ENCODE measurements around the gene GLP2R. TPM values are rescaled to one million over a fixed set of nuclear protein-coding genes. Genes with fewer than 3 reads are reported as not detected.

The GLP2R gene
- polyA plus RNA-seq, 1 of the 3 experiments (the other 2 are of a cell fraction), result not detected

GRCh38 chr17:9926150-9926804 is 100.6 kb downstream of the GLP2R start:
- no peak overlapping the region for H3K9ac ChIP-seq
- no peaks in the 10 kb centered on the region for H4K20me1 ChIP-seq (ENCODE audit: insufficient read depth)
- H3K36me3 ChIP-seq (replicated peaks in 1 of 2; ENCODE audit: control insufficient read depth in 1 of 2, insufficient read depth in 2 of 2, low read length in 1 of 2), result no peaks in the 10 kb centered on the region
- no peaks in the 10 kb centered on the region for H3K9me3 ChIP-seq
- no peaks in the 10 kb centered on the region for H3K4me1 ChIP-seq (ENCODE audit: control insufficient read depth in 1 of 2, insufficient read depth in 2 of 2, low read depth in 1 of 2, low read length in 1 of 2)
- ChIA-PET CTCF (interaction anchor here (1.0 to 6.0 kb wide), 6 partner anchors 9 to 690 kb away, joined by 3 to 67 read pairs (median 12); partner anchors contain the start of gene RCVRN), POLR2A (no interaction called here)
- TF ChIP-seq MXI1 (IDR thresholded peaks at IDR 0.05; ENCODE audit: low read depth, low read length) (no peak), PBX3 (IDR thresholded peaks at IDR 0.05) (no peak), MEF2A (IDR thresholded peaks at IDR 0.05; ENCODE audit: borderline replicate concordance, low read depth) (no peak), TAF1 (IDR thresholded peaks at IDR 0.05; ENCODE audit: borderline replicate concordance, low read depth, low read length) (no peak), RFX5 (IDR thresholded peaks at IDR 0.05; ENCODE audit: low read length) (no peak)
- H2AFZ ChIP-seq (ENCODE audit: low read depth), result no peak overlapping the region
- no peak overlapping the region for H3K4me3 ChIP-seq (ENCODE audit: low read depth in 2 of 2, low read length in 1 of 2)
- H3F3A ChIP-seq (replicated peaks; ENCODE audit: insufficient read depth), result no peaks in the 10 kb centered on the region
- WGBS (ENCODE audit: low lambda C conversion rate), result 41% methylated on average over 12 of the region's 21 CpGs
- no peak overlapping the region for H3K27ac ChIP-seq (ENCODE audit: low read depth in 2 of 2, low read length in 1 of 2)
- peaks cover 23% of the 10 kb centered on the region; the same call in 1 of the 2 replicates for H3K27me3 ChIP-seq (ENCODE audit: insufficient read depth)
- no peak for DNase-seq
- H3K9me2 ChIP-seq, result no peaks in the 10 kb centered on the region
- H3K79me2 ChIP-seq (ENCODE audit: insufficient read depth), result no peaks in the 10 kb centered on the region
- no peak overlapping the region for H3K4me2 ChIP-seq

GRCh38 chr17:9928601-9929333 is 103.0 kb downstream of the GLP2R start:
- H3F3A ChIP-seq (replicated peaks; ENCODE audit: insufficient read depth), result no peaks in the 10 kb centered on the region
- no peak overlapping the region for H2AFZ ChIP-seq (ENCODE audit: low read depth)
- CTCF ChIA-PET, result interaction anchor here (0.6 to 6.0 kb wide), 14 partner anchors 8 to 688 kb away, joined by 3 to 67 read pairs (median 4); no protein-coding TSS in a partner anchor
- TF ChIP-seq CTCF (IDR thresholded peaks at IDR 0.05) (peak; percentile 60), RXRA (IDR thresholded peaks at IDR 0.05; ENCODE audit: borderline replicate concordance, low read depth) (no peak), SMC3 (IDR thresholded peaks at IDR 0.05; ENCODE audit: low read depth, low read length) (0 out of 2 replicates have a peak, but pooled peaks have one; percentile 18), RAD21 (IDR thresholded peaks at IDR 0.05; ENCODE audit: low read length) (peak; percentile 42), USF1 (IDR thresholded peaks at IDR 0.05; ENCODE audit: borderline replicate concordance, low read depth) (no peak)
- H3K4me1 ChIP-seq (ENCODE audit: control insufficient read depth in 1 of 2, insufficient read depth in 2 of 2, low read depth in 1 of 2, low read length in 1 of 2), result no peaks in the 10 kb centered on the region
- no peaks in the 10 kb centered on the region for H3K9me2 ChIP-seq
- H3K4me3 ChIP-seq (ENCODE audit: low read depth in 2 of 2, low read length in 1 of 2), result no peak overlapping the region
- H3K9ac ChIP-seq, result no peak overlapping the region
- DNase-seq, result peak; percentile 58
- POLR2A ChIA-PET, result no interaction called here
- no peaks in the 10 kb centered on the region for H3K36me3 ChIP-seq (replicated peaks in 1 of 2; ENCODE audit: control insufficient read depth in 1 of 2, insufficient read depth in 2 of 2, low read length in 1 of 2)
- no peaks in the 10 kb centered on the region for H3K79me2 ChIP-seq (ENCODE audit: insufficient read depth)
- WGBS (ENCODE audit: low lambda C conversion rate), result 4% methylated on average over 12 of the region's 13 CpGs
- peaks cover 23% of the 10 kb centered on the region; the same call in 1 of the 2 replicates for H3K27me3 ChIP-seq (ENCODE audit: insufficient read depth)
- no peak overlapping the region for H3K27ac ChIP-seq (ENCODE audit: low read depth in 2 of 2, low read length in 1 of 2)
- H4K20me1 ChIP-seq (ENCODE audit: insufficient read depth), result no peaks in the 10 kb centered on the region
- no peaks in the 10 kb centered on the region for H3K9me3 ChIP-seq
- H3K4me2 ChIP-seq, result no peak overlapping the region
